ENCODE data around the gene MAJIN.
A peak's percentile ranks its signal among the peaks of the same experiment; 100 is the strongest.
"Not testable (repeated sequence)": the region's sequence is repeated elsewhere in the genome, so short reads cannot be mapped to it uniquely, and the experiment has no call there.

The MAJIN gene

GRCh38 chr11:64971421-64972233 is at the start of gene MAJIN:
Gene MAJIN (minus strand): TSS chr11:64972108. CDS start chr11:64959405, 12,703 bp downstream.
- DNase-seq (ENCODE audit: low read depth), result peak; percentile 84

- DNase-seq (ENCODE audit: low read depth), result no peak
Measured at GRCh38 chr11:65021509-65021908, 49.6 kb upstream of the MAJIN start.

GRCh38 chr11:65021003-65021402 is 49.1 kb upstream of the MAJIN start:
- no peak for DNase-seq (ENCODE audit: low read depth)

GRCh38 chr11:65019824-65020223 is 47.9 kb upstream of the MAJIN start:
- no peak for DNase-seq (ENCODE audit: low read depth)

GRCh38 chr11:65017937-65018336 is 46.0 kb upstream of the MAJIN start:
- no peak for DNase-seq (ENCODE audit: low read depth)

GRCh38 chr11:65016705-65017104 is 44.8 kb upstream of the MAJIN start:
- DNase-seq (ENCODE audit: low read depth), result no peak

- no peak for DNase-seq (ENCODE audit: low read depth)
Measured at GRCh38 chr11:65014726-65015227, 42.9 kb upstream of the MAJIN start.

GRCh38 chr11:65013888-65014725 is 42.2 kb upstream of the MAJIN start, which contains the start of gene ARL2:
Gene ARL2 (plus strand): TSS chr11:65014160. CDS start chr11:65014208, 48 bp downstream.
- DNase-seq (ENCODE audit: low read depth), result peak; percentile 78

GRCh38 chr11:65013130-65013887 is 41.4 kb upstream of the MAJIN start:
- peak; percentile 86 for DNase-seq (ENCODE audit: low read depth)

- no peak for DNase-seq (ENCODE audit: low read depth)
Measured at GRCh38 chr11:65008873-65009272, 37.0 kb upstream of the MAJIN start.

- DNase-seq (ENCODE audit: low read depth), result no peak
Measured at GRCh38 chr11:65008016-65008415, 36.1 kb upstream of the MAJIN start.

GRCh38 chr11:65003968-65004367 is 32.1 kb upstream of the MAJIN start:
- not testable (repeated sequence) for DNase-seq (ENCODE audit: low read depth)

GRCh38 chr11:65003282-65003681 is 31.4 kb upstream of the MAJIN start:
- DNase-seq (ENCODE audit: low read depth), result no peak

GRCh38 chr11:65002706-65003105 is 30.8 kb upstream of the MAJIN start:
- no peak for DNase-seq (ENCODE audit: low read depth)

- no peak for DNase-seq (ENCODE audit: low read depth)
Measured at GRCh38 chr11:64999478-64999877, 27.6 kb upstream of the MAJIN start.

GRCh38 chr11:64998690-64999431 is 27.0 kb upstream of the MAJIN start:
- no peak for DNase-seq (ENCODE audit: low read depth)

GRCh38 chr11:64998141-64998540 is 26.2 kb upstream of the MAJIN start:
- DNase-seq (ENCODE audit: low read depth), result no peak

GRCh38 chr11:64996710-64997380 is 24.9 kb upstream of the MAJIN start, which contains the start of gene BATF2:
Gene BATF2 (minus strand): TSS chr11:64996971. CDS start chr11:64996914, 57 bp downstream.
- DNase-seq (ENCODE audit: low read depth), result no peak

GRCh38 chr11:64996327-64996709 is 24.4 kb upstream of the MAJIN start:
- DNase-seq (ENCODE audit: low read depth), result no peak

- no peak for DNase-seq (ENCODE audit: low read depth)
Measured at GRCh38 chr11:64994318-64994717, 22.4 kb upstream of the MAJIN start.

Measured in activated T-helper 9 cell treated with anti-CD3 and anti-CD28 coated beads, Interleukin-2, amount 50 U/mL, for 16 hours (primary cell).